ENCODE data around the gene WDCP.
A peak's percentile ranks its signal among the peaks of the same experiment; 100 is the strongest.

The WDCP gene

GRCh38 chr2:24011250-24012104 is 35.7 kb downstream of the WDCP start:
- H3K4me3 ChIP-seq (ENCODE audit: low read depth, low read length): no peak overlapping the region
- H3K27ac ChIP-seq: no peak overlapping the region
- DNase-seq: no peak
- in situ Hi-C loops (cut with HindIII; ENCODE audit: low pct_ligation_motif_present, low sequenced_read_pairs): no loop called here
- no peaks in the 10 kb centered on the region for H3K36me3 ChIP-seq (replicated peaks)
- H3K27me3 ChIP-seq (replicated peaks): no peaks in the 10 kb centered on the region
- TF ChIP-seq, protein P1, sequence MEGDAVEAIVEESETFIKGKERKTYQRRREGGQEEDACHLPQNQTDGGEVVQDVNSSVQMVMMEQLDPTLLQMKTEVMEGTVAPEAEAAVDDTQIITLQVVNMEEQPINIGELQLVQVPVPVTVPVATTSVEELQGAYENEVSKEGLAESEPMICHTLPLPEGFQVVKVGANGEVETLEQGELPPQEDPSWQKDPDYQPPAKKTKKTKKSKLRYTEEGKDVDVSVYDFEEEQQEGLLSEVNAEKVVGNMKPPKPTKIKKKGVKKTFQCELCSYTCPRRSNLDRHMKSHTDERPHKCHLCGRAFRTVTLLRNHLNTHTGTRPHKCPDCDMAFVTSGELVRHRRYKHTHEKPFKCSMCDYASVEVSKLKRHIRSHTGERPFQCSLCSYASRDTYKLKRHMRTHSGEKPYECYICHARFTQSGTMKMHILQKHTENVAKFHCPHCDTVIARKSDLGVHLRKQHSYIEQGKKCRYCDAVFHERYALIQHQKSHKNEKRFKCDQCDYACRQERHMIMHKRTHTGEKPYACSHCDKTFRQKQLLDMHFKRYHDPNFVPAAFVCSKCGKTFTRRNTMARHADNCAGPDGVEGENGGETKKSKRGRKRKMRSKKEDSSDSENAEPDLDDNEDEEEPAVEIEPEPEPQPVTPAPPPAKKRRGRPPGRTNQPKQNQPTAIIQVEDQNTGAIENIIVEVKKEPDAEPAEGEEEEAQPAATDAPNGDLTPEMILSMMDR (IDR thresholded peaks at IDR 0.05; ENCODE audit: low read depth, low read length, missing control alignments): no peak

DNA sequence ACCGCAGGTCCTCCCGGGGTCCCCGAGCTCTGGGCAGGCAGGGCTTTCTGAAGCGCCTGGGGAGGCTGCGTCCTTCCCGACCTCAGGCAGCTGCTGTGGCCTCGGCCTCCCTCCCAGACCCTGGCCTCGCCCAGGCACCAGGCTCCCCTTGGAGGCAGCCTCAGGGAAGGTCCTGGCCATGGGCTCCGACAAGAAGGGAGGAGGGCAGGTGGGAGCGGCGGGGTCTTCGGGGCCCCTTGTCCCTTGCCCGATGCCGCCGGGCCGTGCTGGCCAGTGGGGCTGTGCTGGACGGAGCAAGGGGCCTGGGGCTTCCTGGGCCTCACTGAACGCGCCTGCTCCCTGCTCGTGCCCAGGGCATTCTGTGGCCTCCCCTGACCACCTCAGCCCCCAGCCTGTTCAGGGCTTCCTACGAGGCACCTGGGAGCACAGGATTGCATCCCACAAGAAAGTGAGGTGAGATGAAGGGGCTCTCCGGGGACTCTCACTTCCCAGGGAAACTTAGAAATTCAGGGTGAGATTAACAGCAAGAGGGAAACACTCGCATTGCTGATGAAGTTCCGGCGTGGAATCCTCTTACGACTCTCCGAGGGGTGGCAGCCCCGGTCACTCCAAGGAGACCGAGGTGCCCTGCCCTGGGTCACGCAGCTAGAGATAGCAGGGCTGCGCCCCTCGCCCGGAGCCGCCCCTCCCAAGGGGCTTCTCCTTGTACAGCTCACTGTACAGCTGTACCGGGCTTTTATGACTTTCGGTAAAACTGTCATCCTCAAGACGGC is 36.5 kb downstream of the WDCP start:
- Histone ChIP-seq H3K4me3 (ENCODE audit: low read depth, low read length) (peak overlapping the region; percentile 50), H3K36me3 (replicated peaks) (no peaks in the 10 kb centered on the region), H3K27me3 (replicated peaks) (no peaks in the 10 kb centered on the region), H3K27ac (no peak overlapping the region)
- TF ChIP-seq, protein P1 (IDR thresholded peaks at IDR 0.05; ENCODE audit: low read depth, low read length, missing control alignments): no peak
- DNase-seq: no peak
- in situ Hi-C loops (cut with HindIII; ENCODE audit: low pct_ligation_motif_present, low sequenced_read_pairs): no loop called here

GRCh38 chr2:24009680-24010476 is 37.3 kb downstream of the WDCP start, which contains the start of gene MFSD2B:
MFSD2B (plus strand) TSS chr2:24010085; CDS start chr2:24010097, 12 bp downstream.
- H3K36me3 ChIP-seq (replicated peaks): no peaks in the 10 kb centered on the region
- no peak for DNase-seq
- TF ChIP-seq, protein P1 (IDR thresholded peaks at IDR 0.05; ENCODE audit: low read depth, low read length, missing control alignments): no peak
- peak within 1 kb of the TSS; percentile 50 for H3K4me3 ChIP-seq (ENCODE audit: low read depth, low read length)
- H3K27me3 ChIP-seq (replicated peaks): no peaks in the 10 kb centered on the region
- in situ Hi-C loops (cut with HindIII; ENCODE audit: low pct_ligation_motif_present, low sequenced_read_pairs): no loop called here
- no peak within 1 kb of the TSS for H3K27ac ChIP-seq

- H3K4me3 ChIP-seq (ENCODE audit: low read depth, low read length): peak overlapping the region; percentile 50
Observed at GRCh38 chr2:24009367-24009679, 37.9 kb downstream of the WDCP start.

GRCh38 chr2:24008672-24009366 is 38.4 kb downstream of the WDCP start:
- no peak overlapping the region for H3K4me3 ChIP-seq (ENCODE audit: low read depth, low read length)
- no peaks in the 10 kb centered on the region for H3K27me3 ChIP-seq (replicated peaks)
- DNase-seq: no peak
- no peak overlapping the region for H3K27ac ChIP-seq
- no peaks in the 10 kb centered on the region for H3K36me3 ChIP-seq (replicated peaks)
- TF ChIP-seq, protein P1 (IDR thresholded peaks at IDR 0.05; ENCODE audit: low read depth, low read length, missing control alignments): no peak
- in situ Hi-C loops (cut with HindIII; ENCODE audit: low pct_ligation_motif_present, low sequenced_read_pairs): no loop called here

More at GRCh38 chr2:24009367-24009679, 37.9 kb downstream of the WDCP start:
- in situ Hi-C loops (cut with HindIII; ENCODE audit: low pct_ligation_motif_present, low sequenced_read_pairs): no loop called here
- DNase-seq: no peak
- Histone ChIP-seq H3K36me3 (replicated peaks) (no peaks in the 10 kb centered on the region), H3K27me3 (replicated peaks) (no peaks in the 10 kb centered on the region), H3K27ac (no peak overlapping the region)
- TF ChIP-seq, protein P1 (IDR thresholded peaks at IDR 0.05; ENCODE audit: low read depth, low read length, missing control alignments): no peak

Data from brain microvascular endothelial cell (primary cell).